Right hindlimb (tissue), 1 donor: Measurements from ENCODE around the gene ADPRM.
"Not testable (repeated sequence)": the region's sequence is repeated elsewhere in the genome, so short reads cannot be mapped to it uniquely, and the experiment has no call there.

ENCODE experiments used
- DNase-seq: peaks from one replicate; pipeline ENCODE4 v3.0.0-alpha.2; 2018

ADPRM gene

GRCh38 chr17:10702574-10702973 is 5.2 kb downstream of the ADPRM start:
- no peak for DNase-seq

- DNase-seq = no peak
These were observed 8.3 kb downstream of the ADPRM start for GRCh38 chr17:10705727-10706126.

GRCh38 chr17:10713318-10713717 is 15.9 kb downstream of the ADPRM start:
- DNase-seq = no peak

DNA sequence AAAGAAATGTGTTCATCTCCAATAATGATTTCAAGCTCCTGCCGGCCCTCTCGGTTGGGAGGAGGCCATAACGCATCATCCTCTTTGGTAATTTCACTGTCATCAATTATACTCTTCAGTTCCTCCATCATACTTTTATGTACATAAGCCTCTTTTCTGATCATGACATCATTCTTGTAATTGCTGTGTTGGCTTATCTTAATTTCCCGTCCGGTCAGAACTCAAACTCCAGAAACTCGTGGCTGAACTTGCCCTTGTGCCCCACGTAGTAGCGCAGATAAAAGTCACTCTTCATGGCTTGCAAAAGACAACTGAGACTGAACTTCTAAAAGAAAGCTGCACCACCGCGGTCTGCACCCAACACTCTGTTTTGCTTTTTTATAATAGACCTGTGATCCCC is 18.8 kb downstream of the ADPRM start:
- DNase-seq = no peak

DNA sequence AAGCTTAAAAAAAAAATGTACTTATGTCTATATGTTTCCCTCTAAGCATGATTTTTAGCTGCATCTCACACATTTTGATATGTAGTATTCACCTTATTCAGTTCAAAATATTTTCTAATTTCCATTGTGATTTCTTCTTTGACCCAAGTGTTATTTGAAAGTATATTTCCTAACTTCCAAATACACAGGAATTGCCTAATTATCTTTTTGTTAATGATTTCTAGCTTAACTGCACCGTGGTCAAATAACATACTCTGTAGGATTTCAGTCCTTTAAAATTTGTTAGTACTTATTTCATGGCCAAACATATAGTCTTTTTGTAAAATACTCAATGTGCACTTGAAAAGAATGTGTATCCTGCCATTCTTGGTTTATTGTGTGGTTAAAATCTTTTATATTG is 21.2 kb downstream of the ADPRM start:
- no peak for DNase-seq

DNA sequence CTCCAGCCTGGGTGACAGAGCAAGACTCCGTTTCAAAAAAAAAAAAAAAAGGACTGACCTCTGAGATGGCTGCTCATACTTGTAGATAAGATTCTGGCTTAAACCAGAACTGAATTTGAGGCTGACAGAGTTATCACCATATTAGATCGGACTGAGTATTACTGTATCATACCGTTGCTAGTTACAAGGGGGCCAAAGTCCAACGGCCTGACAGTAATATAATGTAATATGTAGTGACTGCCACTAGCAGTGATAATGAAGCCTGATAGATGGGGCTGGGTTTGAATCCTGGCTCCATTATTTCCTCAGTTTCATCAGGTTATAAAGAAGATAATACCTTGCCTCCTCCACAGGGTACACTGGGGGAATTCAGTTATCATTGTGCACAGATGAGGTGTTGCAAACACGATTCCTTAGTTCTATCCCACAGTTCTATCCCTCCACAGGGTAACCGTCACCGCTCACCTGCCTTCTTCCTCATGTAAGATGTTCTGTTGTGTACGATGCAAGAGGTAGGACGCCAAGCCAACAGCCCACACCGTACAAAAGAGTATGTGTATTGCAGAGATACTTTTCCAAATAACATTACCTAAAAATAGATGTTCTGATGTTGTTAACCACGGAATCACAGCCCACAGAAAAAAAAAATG is 27.3 kb downstream of the ADPRM start:
- no peak for DNase-seq

DNA sequence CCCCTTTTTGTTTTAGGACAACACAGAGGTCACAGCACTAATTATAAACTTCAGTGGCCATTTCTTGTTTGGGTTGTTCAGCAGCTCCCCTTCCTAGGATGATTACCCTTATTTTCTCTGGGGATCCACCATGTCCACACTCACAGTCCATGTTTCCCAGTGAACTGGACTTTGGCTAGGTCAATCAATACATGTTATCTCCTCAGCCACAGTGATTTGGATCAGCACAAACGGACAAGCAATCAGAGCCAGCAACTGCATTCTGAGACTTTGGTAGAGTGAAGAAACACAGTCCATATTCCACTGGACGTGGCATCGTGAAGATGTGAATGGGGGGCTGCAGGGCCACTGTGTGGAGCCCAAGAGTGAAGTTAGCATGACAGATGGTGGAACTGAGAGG is 27.9 kb downstream of the ADPRM start:
- no peak for DNase-seq

DNA sequence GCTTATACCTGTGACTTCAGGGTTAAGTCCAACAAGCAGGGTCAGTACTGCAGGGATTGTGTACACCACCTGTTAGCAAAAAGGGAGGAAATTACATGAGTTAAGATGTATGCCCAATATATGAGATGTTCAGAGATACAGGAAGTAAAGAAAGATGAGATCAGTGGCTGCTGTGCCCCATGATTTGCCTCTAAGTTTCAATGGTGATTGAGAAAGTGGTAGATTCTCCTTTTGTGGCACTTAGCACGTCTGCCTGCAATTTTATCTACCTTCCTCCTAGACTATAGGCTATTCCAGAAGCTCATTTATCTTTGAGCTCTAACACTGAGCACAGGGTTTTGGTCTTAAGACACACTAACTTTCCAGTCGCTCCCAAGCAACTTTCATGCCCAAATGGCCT is 28.8 kb downstream of the ADPRM start:
- no peak for DNase-seq

DNA sequence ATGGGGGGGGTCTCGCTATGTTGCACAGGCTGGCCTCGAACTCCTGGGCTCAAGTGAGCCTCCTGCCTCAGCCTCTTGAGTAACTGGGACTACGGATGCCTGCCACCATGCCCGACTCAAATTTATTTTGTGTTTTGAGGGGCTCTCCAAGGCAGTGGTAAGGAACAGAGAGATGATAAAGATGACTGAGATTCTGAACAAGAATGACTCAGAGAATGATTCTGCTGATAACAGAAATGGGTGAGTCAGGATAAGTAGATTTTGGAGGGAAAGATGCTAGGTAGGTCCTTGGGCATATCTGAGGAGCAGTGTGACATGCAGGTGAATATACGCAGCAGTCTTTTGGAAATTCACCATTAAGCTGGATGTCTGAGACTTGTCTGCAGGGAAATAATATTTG is 29.8 kb downstream of the ADPRM start:
- DNase-seq = no peak

DNA sequence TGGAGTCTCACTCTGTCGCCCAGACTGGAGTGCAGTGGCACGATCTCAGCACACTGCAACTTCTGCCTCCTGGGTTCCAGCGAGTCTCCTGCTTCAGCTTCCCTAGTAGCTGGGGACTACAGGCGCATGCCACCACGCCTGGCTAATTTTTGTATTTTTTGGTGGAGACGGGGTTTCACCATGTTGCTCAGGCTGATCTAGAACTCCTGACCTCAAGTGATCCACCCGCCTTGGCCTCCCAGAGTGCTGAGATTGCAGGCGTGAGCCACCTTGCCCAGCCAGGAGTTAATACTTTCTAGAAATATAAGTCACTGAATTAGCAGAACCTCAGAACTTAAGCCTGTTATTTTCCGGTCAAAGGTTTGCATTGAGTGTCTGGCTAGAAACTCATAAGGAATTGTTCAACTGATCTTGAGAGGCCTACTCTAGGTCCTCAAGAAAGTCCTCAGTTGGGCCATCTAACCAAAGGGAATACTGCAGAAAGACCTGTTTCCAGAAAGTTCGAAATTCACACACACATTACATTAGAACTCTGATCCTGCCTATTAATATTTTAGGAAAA is 31.0 kb downstream of the ADPRM start:
- DNase-seq = no peak

DNA sequence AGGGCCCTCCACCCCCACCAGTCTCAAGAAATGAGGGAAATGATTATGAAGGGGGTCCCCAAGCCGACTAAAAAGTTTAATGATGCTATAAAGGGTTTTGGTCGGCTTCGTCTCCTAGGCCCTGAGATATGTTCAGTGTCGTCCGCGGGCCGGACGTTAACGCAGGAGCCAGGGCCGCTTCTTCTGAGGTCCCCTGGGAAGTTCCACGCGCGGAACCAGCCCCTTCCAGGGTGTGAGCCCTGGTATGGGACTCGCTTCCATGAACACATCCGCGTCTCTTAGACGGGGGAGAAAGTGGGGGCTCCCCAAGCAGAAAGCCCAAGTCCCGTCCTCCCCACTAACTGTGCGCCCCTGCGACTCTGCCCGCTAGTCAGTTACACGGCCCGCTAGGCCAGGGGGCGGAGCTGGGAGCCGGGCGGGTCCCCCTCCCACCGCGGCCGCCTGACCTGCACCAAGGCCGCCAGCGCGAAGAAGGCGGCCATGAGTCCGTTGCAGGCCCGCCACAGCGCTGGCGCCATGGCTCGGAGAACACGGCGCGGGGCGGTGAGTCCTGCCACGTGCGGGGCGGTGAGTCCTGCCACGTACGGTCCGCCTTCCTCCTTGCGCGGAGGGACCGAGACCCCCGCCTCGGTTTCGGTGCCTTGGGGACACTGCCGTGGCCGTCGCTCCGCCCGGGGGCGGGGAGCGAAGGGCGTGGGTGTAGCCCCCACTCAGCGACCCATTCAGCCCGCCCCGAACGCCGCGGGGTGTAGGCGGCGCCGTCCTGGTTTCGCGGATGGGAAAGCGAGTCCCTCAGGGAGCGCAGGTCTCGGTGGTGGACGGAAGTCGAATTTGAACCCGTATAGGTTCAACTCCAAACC is 32.2 kb downstream of the ADPRM start, which contains the start of gene TMEM220:
TMEM220 (minus strand) TSS at position 690 of the 860 bp plus-strand sequence; CDS start at position 518, 172 bp downstream.
- DNase-seq = peak; percentile 91

DNA sequence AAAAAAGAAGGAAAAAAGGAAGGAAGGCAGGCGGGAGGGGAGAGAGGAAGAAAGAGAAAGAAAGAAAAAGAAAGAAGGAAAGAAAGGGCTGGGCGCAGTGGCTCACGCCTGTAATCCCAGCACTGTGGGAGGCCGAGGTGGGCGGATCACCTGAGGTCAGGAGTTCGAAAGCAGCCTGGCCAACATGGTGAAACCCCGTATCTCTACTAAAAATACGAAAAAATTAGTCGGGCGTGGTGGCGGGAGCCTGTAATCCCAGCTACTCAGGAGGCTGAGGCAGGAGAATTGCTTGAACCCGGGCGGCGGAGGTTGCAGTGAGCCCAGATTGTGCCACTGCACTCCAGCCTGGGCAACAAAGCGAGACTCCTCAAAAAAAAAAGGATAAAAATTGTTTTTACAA is 32.9 kb downstream of the ADPRM start:
- DNase-seq = not testable (repeated sequence)

- no peak for DNase-seq
These were observed 34.0 kb downstream of the ADPRM start for GRCh38 chr17:10731408-10731879.

- DNase-seq = not testable (repeated sequence)
These were observed 34.7 kb downstream of the ADPRM start for GRCh38 chr17:10732121-10732520.

DNA sequence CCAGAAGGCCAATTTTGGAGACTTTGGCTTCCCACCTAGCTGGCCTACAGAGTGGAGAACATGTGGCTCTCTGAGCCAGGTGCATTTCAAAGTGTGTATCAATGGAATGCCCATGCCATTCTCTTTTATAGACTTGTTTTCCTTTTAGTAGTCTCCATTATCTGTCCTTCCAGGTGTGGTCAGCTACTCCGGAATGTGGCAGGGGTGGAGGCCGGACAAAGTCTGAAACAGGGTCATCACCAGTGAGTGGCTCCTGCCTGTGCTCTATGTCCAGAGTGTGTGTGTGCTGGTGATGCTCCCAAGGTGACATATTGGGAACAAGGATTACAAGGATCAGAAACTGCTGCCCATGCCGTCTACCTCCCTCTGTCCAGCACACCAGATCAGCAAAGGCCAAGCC is 36.3 kb downstream of the ADPRM start:
- DNase-seq = no peak

DNA sequence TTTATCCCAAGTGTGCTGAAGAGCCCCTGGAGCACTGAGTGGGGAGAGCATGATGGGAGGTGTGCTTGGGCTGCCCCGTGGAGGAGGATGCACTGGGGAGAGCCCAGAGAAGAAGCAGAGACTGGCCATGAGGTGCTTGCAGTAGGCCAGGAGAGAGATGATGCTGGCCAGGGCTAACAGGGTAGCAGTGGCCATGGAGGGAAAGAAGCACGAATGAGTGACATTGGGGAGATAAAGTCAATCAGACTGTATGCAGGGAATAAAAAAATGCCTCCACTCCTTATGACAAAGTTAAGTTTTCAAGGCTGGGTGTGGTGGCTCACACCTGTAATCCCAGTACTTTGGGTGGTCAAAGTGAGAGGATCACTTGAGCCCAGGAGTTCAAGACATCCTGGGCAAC is 37.9 kb downstream of the ADPRM start:
- no peak for DNase-seq

DNA sequence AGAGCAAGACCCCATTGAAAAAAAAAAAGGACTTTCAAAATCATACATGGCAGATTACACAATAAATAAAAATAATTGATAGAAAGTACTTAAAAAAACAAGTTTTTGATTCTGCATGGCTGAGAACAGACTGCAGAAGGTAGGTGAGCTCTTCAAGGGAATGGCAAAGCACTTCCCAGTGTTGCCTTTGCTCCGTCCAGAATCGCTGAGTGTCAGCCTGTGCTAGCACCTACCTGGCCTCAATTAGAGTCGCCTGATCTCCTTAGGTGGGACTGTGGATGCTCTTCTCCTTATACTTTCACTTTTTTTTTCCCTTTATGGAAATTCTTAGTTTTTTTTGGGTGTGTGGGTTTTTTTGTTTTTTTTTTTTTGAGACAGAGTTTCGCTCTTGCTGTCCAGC is 38.4 kb downstream of the ADPRM start:
- DNase-seq = no peak

- DNase-seq = peak; percentile 68
These were observed 39.8 kb downstream of the ADPRM start for GRCh38 chr17:10737168-10737622.

DNA sequence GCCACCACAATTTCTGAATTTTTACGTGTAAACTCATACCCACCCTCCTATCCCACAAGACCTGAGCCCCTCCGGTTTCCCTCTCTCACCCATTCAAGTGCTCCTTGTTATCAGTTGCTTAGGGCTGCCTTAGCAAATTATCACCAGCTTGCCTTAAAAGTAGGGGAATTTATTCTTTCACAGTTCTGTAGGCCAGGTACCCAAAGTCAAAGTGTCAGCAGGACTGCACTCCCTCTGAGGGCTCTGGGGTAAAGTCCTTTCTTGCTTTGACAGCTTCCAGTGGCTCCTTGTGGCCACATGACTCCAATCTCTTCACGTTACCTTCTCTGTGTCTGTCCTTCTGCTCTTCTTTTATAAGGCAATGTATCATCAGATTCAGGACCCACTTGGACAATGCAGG is 40.3 kb downstream of the ADPRM start:
- DNase-seq = no peak

DNA sequence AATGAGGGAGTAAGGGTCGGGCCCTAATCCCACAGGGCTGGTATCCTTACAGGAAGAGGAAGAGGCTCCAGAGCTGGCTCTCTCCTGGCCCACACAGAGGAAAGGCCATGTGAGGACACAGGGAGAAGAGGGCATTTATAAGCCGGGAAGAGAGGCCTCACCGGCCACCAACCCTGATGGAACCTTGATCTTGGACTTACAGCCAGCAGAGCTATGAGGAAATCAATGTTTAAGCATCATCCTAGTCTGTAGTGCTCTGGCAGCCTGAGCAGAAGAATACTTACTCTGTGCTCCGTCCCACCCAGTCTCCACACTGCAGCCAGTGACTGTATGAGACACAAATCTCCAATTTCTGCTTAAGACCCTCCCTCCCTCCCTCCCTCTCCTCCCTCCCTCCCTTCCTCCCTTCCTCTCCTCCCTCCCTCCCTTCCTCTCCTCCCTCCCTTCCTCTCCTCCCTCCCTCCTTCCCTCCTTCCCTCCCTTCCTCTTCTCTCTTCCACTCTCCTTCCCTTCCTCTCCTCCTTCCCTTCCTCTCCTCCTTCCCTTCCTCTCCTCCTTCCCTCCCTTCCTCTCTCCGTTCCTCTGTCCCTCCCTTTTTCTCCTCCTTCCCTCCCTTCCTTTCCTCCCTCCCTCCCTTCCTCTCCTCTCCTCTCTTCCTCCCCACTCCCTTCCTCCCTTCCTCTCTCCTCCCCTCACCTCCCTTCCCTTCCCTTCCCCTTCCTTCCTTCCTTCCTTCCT is 41.3 kb downstream of the ADPRM start:
- DNase-seq = peak; percentile 58

- DNase-seq = no peak
These were observed 42.0 kb downstream of the ADPRM start for GRCh38 chr17:10739386-10739785.

GRCh38 chr17:10741416-10742135 is 44.2 kb downstream of the ADPRM start:
- no peak for DNase-seq
